Coronary artery (tissue), 2 donors: Measurements from ENCODE around the gene PLS3.
A peak's percentile ranks its signal among the peaks of the same experiment; 100 is the strongest.

Experiments
- DNase-seq: peaks from one replicate; pipeline ENCODE4 v3.0.0-alpha.2; 2017; ENCODE audit warnings: low spot score
- H3K27ac ChIP-seq, 2 donors: fragments of 200-600 bp; sonication (generic); one replicate each; pipeline ENCODE4 v1.5.1; 2016 to 2019
- H3K4me3 ChIP-seq: fragments of 200-600 bp; sonication (generic); 2 replicates; pipeline ENCODE4 v1.5.1; 2016; ENCODE audit warnings: mild to moderate bottlenecking, moderate library complexity
- CTCF ChIP-seq: fragments of 200-600 bp; sonication (generic); IDR thresholded peaks from one replicate; pipeline ENCODE4 v1.5.1; 2019; ENCODE audit warnings: antibody characterized with exemption

Gene PLS3

DNA sequence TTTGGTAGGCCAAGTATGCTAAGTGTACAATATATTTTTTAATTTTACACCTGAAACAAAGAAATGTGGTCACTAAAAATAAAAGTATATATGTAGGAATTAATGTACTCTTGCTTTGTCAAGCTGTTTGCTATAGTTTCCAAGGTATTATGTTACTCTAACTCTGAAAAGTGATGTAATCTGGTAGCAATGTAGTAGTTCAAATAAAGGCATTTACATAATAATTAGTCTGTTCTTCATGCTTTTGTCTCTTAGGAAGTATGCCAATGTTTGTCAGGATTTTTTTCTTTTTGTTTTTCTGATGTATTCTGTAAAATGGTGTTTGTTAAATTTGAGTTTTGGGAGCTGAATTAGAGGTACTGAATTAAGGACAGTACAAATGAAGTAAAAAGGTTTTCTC, 89.5 kb downstream of the PLS3 start:
- DNase-seq = no peak
- H3K4me3 ChIP-seq = no peak overlapping the region
- H3K27ac ChIP-seq = no peak overlapping the region
- no peak for TF ChIP-seq CTCF

GRCh38 chrX:115650916-115651315, 89.9 kb downstream of the PLS3 start:
- H3K27ac ChIP-seq = no peak overlapping the region
- TF ChIP-seq CTCF = peak; percentile 27
- DNase-seq = no peak
- H3K4me3 ChIP-seq = no peak overlapping the region

DNA sequence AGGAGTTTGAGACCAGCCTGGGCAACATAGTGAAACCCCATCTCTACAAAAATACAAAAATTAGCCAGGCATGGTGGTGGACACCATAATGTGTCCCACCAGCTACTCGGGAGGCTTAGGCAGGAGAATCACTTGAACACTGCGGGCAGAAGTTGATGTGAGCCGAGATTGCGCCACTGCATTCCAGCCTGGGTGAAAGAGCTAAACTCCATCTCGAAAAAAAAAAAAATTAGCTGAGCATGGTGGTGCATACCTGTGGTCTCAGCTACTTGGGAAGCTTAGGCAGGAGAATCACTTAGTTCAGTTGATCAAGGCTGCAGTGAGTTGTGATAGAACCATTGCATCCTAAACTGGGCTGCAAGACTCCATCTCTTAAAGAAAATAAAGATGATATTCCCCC, 91.2 kb downstream of the PLS3 start:
- no peak for DNase-seq
- Histone ChIP-seq H3K27ac (peak overlapping the region in 1 of 2 donors; percentile 8), H3K4me3 (no peak overlapping the region)
- no peak for TF ChIP-seq CTCF

- Histone ChIP-seq H3K4me3 (no peak overlapping the region), H3K27ac (no peak overlapping the region)
- TF ChIP-seq CTCF = no peak
Measured at GRCh38 chrX:115665122-115665521, 104.1 kb downstream of the PLS3 start.

DNA sequence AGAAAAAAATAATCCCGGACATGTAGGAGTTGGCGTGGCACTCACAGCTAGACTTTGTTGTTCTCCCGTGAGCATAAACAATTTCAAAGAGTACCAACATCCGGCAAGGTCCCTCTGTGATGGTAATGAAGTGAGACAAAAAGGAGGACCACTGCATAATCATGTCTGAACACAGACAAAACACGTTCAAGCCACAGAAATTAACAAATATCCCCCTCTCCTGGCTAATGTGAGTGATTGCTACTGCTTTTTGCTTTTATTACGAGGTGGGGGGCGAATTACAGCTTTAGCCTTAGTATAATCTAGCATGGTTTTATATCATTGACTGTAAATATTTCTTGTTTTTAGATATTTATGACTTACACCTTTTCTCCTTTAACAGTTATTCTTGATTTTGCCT, 118.5 kb downstream of the PLS3 start:
- DNase-seq = no peak
- TF ChIP-seq CTCF = no peak
- H3K4me3 ChIP-seq = no peak overlapping the region
- no peak overlapping the region for H3K27ac ChIP-seq

More at GRCh38 chrX:115665122-115665521, 104.1 kb downstream of the PLS3 start:
- DNase-seq = no peak

DNA sequence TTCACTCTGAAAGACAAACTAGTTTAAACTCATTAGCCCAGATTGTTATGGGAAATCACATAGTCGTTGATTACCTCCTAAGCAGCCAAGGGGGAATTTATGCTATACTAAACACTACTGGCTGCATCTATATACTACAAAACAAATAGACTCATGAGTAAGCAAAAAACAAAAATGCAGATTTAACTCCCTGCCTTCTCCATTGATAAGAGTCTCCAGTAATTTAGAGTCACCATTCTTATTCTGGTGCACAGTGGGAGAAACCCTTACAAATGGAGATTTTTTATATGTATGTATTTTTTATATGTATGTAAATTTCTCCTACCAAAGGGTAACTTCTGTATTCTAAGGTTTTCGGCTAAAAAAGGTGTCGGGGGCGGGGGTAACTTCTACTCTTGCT, 126.6 kb downstream of the PLS3 start:
- H3K4me3 ChIP-seq = no peak overlapping the region
- DNase-seq = no peak
- no peak for TF ChIP-seq CTCF
- H3K27ac ChIP-seq = no peak overlapping the region

GRCh38 chrX:115689931-115690330, 129.0 kb downstream of the PLS3 start:
- peak overlapping the region; percentile 45 for H3K4me3 ChIP-seq
- DNase-seq = no peak
- TF ChIP-seq CTCF = no peak
- H3K27ac ChIP-seq = peak overlapping the region in 1 of 2 donors; percentile 43
